Heart right ventricle (tissue), 16 donors: Measurements from ENCODE around the gene GOT1. TPM values are rescaled to one million over a fixed set of nuclear protein-coding genes. Genes with fewer than 3 reads are reported as not detected.

Experiments used
- ATAC-seq, 8 donors: fragments of 200-7000 bp; cut with Tn5 transposase; one replicate each; pipeline ENCODE4 v1.9.1; 2020; ENCODE audit warnings: mild to moderate bottlenecking in 8 of 8, moderate library complexity in 8 of 8, moderate number of reproducible peaks in 1 of 8
- DNase-seq, 2 donors: peaks; one replicate each; pipeline ENCODE4 v3.0.0-alpha.2; 2020
- H3K27ac ChIP-seq, 10 donors: fragments of 200-600 bp; sonication (generic) in 2 of 10; one replicate each; pipeline versions ENCODE4 v1.5.0 to v1.8.0; 2020 to 2022; ENCODE audit warnings: mild to moderate bottlenecking in 3 of 10
- H3K27me3 ChIP-seq, 7 donors: fragments of 200-600 bp; one replicate each; pipeline ENCODE4 v1.8.0; 2021 to 2022; ENCODE audit warnings: mild to moderate bottlenecking in 2 of 7
- H3K36me3 ChIP-seq, 9 donors: fragments of 200-600 bp; sonication (generic) in 1 of 9; one replicate each; pipeline versions ENCODE4 v1.5.0 to v1.8.0; 2020 to 2022; ENCODE audit warnings: mild to moderate bottlenecking in 2 of 9
- H3K4me1 ChIP-seq, 9 donors: fragments of 200-600 bp; sonication (generic) in 1 of 9; one replicate each; pipeline versions ENCODE4 v1.5.0 to v1.8.0; 2020 to 2022; ENCODE audit warnings: mild to moderate bottlenecking in 4 of 9
- H3K4me3 ChIP-seq, 10 donors: fragments of 200-600 bp; sonication (generic) in 2 of 10; one replicate each; pipeline versions ENCODE4 v1.5.0 to v1.8.0; 2020 to 2022; ENCODE audit warnings: mild to moderate bottlenecking in 7 of 10, moderate library complexity in 2 of 10
- H3K9me3 ChIP-seq, 11 donors: fragments of 200-600 bp in 10 of 11; sonication (generic) in 2 of 11; one replicate each; pipeline versions ENCODE4 v1.5.0 to v1.8.0; 2013 to 2022; ENCODE audit warnings: mild to moderate bottlenecking in 2 of 11, control low read depth in 1 of 11, moderate library complexity in 1 of 11
- CTCF ChIP-seq, 9 donors: fragments of 200-600 bp; sonication (generic) in 2 of 9; IDR thresholded peaks; one replicate each; pipeline versions ENCODE4 v1.5.0 to v1.8.0; 2021 to 2022; ENCODE audit warnings: antibody characterized with exemption in 9 of 9, mild to moderate bottlenecking in 5 of 9, moderate library complexity in 1 of 9
- WGBS, 2 donors: extraction: QIAGEN DNeasy Blood & Tissue Kit; methylation state at CpG; one replicate each; pipeline ENCODE4 v1.1.7; 2013; ENCODE audit warnings: inconsistent platforms in 1 of 2; 5-methylcytosine and 5-hydroxymethylcytosine counted together
- intact Hi-C, 10 donors: fragments of 100-400 bp; cut with DNase I; formaldehyde crosslinking; loops; one replicate each; pipeline versions ENCODE4 v1.11.1 to v1.14.2; 2022
- polyA plus RNA-seq, 2 donors: library from polyadenylated mRNA; stranded (reverse); fragments of 200-250 nt; gene quantifications; one replicate each; pipeline ENCODE4 v1.2.3, GENCODE V29; 2013
- total RNA-seq, 10 donors: library from RNA; stranded (reverse); fragmentation: NEBNext Ultra II Directional in 3 of 10; extraction: Animal tissue kit (Norgen Biotek cat#: 25700) in 3 of 10; gene quantifications; one replicate each; pipeline versions ENCODE4 v1.2.1 to v1.2.4, GENCODE V29; 2021 to 2023
- donor health status: Arrhythmogenic right ventricular cardiomyopathy.
- donor health status: ischemic (EF 13 %, LVEDD 7.1; RV severe dilation, severe dysfunction).
- donor health status: healthy with polysubstance abuse.
- donor health status: DM: no; HTN: yes; CAD: no.
- donor health status: DM: no; HTN: no; CAD: no.
- donor health status: ischemic (EF 25% LVEDD 6.9; RV normal size, moderate dysfunction).
- donor health status: ischemic (EF 25% LVEDD 5.7; RV mildly dilated, moderate dysfunction).
- donor health status: healthy.
- donor health status: DM: yes; HTN: yes; CAD: no.
- donor health status: Ischemic cardiomyopathy.
- donor health status: ischemic (EF 35%, LVEDD 5.7; RV mildly dilated, moderate dysfunction).
- donor health status: nonischemic (EF 11% LVEDD 7.7; RV severe dilation, severe dysfunction).
- donor health status: DM: yes; HTN: yes; CAD: no.
- donor health status: PGD.
- donor health status: ischemic (EF 29% LVEDD 5.4; RV normal size, mild dysfunction).
- donor health status: nonischemic (EF 23%, LVEDD 6.1; RV moderate dilation, normal function).

Gene GOT1
- total and polyA plus RNA-seq, 12 donors = 114 to 669 (median 561) TPM

DNA sequence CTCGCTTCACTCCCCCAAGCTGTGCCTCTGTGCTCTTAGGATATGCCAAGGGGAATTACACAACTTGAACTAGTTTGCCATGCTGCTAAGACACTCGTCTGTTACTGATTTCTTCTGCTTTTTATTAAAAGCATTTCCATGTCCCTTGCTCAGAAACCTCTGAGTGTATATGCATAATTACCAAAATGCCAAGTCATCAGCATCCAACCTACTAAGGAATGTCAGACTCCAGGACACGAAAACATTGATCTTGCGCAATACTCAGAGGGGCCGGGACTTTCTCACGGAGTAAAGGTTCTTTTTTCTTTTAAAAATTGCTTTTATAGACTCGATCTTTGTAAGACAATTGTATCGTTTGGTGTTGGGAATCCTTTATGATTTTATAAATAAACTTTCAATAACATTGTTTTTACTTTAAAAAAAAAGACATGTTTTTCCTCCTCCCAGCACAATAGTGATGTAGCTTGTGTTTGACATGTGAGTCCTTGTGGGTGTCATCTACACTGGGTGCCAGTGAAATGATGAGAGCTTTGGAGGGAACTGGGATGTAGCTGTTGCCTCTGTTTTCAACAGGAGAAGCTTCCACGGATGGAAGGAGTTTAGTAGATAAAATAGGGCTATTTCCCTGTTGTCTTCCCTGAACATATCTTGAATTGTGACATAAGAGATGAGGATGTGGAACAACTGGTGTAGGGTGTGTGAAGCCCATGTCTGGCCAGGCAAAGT, 57.7 kb downstream of the GOT1 start:
- TF ChIP-seq CTCF (IDR thresholded peaks at IDR 0.05) = no peak
- ATAC-seq (no peak), DNase-seq (no peak)
- Histone ChIP-seq H3K4me3 (no peak overlapping the region), H3K27ac (no peak overlapping the region), H3K36me3 (no peaks in the 10 kb centered on the region), H3K27me3 (peaks cover 0 to 57% (median 8%) of the 10 kb centered on the region in 7 donors), H3K4me1 (peaks cover 0 to 9% (median 0%) of the 10 kb centered on the region in 9 donors), H3K9me3 (no peaks in the 10 kb centered on the region)
- whole genome bisulfite sequencing, 2 donors = 60 to 66% methylated on average over 9 of the region's 9 CpGs
- intact Hi-C loops = loop anchor here in 1 of 10 donors (10.0 kb wide), 1 partner anchor 898 kb away; no protein-coding TSS in a partner anchor

DNA sequence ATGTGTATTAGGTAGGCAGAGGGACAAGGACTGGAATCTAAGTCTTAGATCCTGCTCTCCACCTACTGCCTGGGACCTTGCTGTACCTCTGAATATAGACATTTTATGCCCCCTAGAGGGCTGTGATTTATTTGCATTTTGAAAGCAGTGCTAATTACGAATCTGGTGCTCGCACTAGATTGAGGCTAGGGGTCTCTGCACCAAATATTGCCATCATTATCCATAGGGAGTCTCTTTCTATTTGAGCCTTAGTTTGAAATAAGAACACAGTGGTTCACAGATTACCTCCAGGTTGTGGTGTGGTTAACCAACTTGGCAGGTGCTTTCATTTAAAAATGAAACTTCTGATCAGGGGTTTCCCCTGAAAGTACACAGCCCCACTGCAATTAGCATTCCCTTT, 59.4 kb downstream of the GOT1 start:
- peaks cover 0 to 57% (median 8%) of the 10 kb centered on the region in 7 donors for H3K27me3 ChIP-seq
- DNase-seq (no peak), ATAC-seq (peak in 1 of 8 donors; percentile 45)
- H3K36me3 ChIP-seq = no peaks in the 10 kb centered on the region
- peaks cover 0 to 9% (median 0%) of the 10 kb centered on the region in 9 donors for H3K4me1 ChIP-seq
- no peak overlapping the region for H3K4me3 ChIP-seq
- no peaks in the 10 kb centered on the region for H3K9me3 ChIP-seq
- H3K27ac ChIP-seq = no peak overlapping the region
- intact Hi-C loops = loop anchor here in 1 of 10 donors (10.0 kb wide), 1 partner anchor 896 kb away; no protein-coding TSS in a partner anchor
- TF ChIP-seq CTCF (IDR thresholded peaks at IDR 0.05) = peak in 8 of 9 donors; percentile 21 to 56 (median 44)
- 27 to 28% methylated on average over 2 of the region's 2 CpGs for WGBS, 2 donors

DNA sequence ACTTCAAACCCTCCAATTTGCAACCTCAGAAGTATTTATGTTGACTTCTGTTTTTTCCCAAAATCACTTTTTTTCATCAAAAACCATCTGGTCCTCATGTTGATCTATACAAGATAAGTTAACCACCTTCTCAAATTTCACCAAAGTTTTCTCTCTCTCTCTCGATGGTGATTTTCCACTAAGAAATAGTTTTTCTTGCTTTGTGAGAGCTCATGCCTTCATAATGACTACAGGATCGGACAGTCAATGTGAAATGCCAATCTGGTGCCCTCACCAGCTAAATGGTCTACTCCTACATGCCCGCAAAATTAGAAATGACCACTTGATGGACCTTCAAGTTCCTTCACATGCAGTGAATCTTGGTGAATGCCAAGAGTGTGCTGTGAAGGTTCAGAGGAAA, 60.9 kb downstream of the GOT1 start:
- no peak for ATAC-seq
- Histone ChIP-seq H3K4me1 (peaks cover 0 to 9% (median 0%) of the 10 kb centered on the region in 9 donors), H3K9me3 (no peaks in the 10 kb centered on the region), H3K4me3 (no peak overlapping the region), H3K27me3 (peaks cover 0 to 54% (median 8%) of the 10 kb centered on the region in 7 donors), H3K36me3 (no peaks in the 10 kb centered on the region), H3K27ac (no peak overlapping the region)
- TF ChIP-seq CTCF (IDR thresholded peaks at IDR 0.05) = no peak
- WGBS, 2 donors = 85 to 88% methylated on average over 3 of the region's 3 CpGs
- DNase-seq = no peak
- intact Hi-C loops = no loop called here

DNA sequence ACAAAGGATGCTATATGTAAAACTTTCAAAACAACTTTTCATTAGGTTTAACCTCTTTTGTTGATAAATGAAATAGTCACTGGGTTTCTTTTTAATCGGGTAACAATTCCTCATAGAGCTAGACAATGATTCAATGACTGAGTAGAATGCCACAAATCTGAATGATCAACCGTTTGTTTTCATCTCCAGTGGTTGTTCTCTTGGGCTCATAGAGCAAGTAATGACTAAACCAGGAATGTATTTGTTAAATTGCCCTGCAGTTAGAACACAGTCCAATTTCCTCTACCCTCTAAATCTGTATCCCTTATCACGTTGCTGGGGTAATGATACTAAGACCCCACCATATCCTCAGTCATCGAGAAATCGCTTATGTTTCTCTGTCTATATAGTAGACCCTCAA, 61.3 kb downstream of the GOT1 start:
- no peak for DNase-seq
- WGBS, 2 donors = 83 to 89% methylated on average over 5 of the region's 5 CpGs

More for the DNA sequence above, 61.3 kb downstream of the GOT1 start:
- no peak for ATAC-seq
- no peaks in the 10 kb centered on the region for H3K9me3 ChIP-seq
- H3K4me1 ChIP-seq = peaks cover 0 to 9% (median 0%) of the 10 kb centered on the region in 9 donors
- H3K4me3 ChIP-seq = no peak overlapping the region
- intact Hi-C loops = no loop called here
- no peaks in the 10 kb centered on the region for H3K36me3 ChIP-seq
- TF ChIP-seq CTCF (IDR thresholded peaks at IDR 0.05) = no peak
- H3K27ac ChIP-seq = no peak overlapping the region
- H3K27me3 ChIP-seq = peaks cover 0 to 50% (median 8%) of the 10 kb centered on the region in 7 donors
